Stimulated activated CD4-positive, alpha-beta T cell treated with anti-CD3 and anti-CD28 coated beads, TNF-alpha, amount 100 ng/mL, for 4 hours (primary cell): ENCODE results near the gene DEGS2.

ENCODE experiments used
- DNase-seq, 3 experiments: peaks; one replicate each; pipeline ENCODE4 v3.0.0-alpha.2; 2020; ENCODE audit warnings: low read depth in 3 of 3

Gene DEGS2

DNA sequence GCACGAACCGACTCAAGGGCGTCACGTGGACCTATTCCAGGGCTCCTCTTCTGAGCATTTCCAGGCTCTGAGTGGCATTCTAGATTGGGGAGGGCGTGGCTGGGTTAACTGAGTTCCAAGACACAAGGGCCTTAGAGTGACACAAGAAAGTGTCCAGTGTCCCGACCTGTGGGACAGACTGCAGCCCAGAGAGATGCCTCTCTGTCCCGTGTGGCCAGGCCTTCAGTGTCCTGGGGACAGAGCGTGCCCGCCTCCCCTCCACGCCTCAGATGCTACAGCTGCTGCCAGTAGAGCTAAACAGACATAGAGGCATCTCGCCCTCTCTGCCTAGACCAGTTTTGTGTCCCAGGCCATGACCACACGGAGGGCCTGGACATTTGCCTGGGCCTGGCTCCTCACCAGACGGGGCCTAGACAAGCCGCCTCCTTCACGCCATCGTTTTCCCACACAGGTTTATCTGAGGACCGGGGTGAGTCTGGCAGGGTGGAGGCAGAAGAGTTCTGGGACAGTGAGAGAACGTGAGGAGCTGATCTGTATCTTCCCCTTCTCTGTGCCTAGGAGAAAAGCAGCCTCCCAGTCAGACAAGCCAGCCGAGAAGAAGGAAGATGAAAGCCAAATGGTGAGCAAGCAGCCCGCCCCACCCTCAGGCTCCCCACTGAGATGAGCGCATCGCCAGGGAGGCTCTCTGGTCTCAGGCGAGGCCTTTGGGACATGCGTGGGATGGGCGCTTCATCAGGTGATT is 27.1 kb downstream of the DEGS2 start:
- no peak for DNase-seq

DNA sequence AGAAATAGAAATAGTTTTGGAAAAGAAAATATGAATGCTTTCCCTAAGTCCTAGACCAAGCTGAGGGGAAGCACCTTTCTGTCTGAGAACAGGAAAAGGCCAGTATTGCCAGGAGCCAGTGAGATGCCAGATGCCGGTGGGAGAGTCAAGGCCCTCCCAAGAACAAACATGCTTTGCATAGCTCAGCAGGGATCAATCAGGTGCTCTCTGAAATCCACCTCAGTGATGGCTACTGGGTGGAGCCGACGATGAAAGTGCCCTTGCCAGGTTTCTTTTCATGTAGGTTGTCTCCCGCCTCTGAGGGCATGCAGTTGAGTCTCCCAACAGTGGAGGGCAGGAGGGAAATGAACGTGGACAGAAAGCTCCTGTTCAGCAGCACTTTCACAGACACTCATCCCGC is 28.3 kb downstream of the DEGS2 start:
- no peak for DNase-seq

DNA sequence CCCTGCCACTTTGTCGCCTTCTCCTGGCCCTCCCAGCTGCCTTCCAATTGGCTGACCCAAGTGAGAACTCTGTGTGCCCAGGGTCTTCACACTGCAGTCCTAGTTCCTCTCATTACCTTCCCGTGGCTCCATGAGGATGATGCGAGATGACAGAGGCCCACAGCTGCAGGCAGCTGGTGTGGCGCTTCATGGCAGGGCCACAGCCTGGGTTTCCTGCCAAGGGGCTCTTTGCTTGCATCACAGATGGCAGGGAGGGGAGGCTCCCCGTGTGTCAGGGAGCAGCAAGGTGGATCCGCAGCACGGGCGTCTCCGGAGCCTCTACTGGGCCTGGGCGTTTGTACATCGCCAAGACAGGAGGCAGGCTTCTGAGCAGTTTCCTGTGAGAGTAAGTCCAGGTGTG is 28.9 kb downstream of the DEGS2 start:
- DNase-seq = no peak

DNA sequence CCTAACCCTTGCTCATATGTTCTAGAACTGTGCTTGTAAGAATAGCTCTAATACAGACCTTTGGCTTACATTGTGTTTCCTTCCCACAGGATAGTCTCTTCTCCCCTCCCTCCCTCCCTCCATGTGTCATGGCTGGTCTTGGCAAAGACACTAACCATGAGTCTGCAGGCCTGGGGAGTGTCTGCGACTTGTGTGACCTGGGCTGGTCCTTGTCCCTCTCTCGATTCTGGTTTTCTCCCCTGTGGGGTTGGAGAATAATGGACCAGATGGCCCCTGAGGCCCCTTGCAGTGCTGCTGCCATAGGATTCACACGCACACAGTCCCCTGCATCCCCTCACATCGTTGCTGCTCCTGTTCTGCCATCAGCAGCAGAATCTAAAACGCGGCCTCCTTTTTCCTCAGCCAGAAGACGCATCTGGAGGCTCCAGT is 30.3 kb downstream of the DEGS2 start:
- DNase-seq = no peak

DNA sequence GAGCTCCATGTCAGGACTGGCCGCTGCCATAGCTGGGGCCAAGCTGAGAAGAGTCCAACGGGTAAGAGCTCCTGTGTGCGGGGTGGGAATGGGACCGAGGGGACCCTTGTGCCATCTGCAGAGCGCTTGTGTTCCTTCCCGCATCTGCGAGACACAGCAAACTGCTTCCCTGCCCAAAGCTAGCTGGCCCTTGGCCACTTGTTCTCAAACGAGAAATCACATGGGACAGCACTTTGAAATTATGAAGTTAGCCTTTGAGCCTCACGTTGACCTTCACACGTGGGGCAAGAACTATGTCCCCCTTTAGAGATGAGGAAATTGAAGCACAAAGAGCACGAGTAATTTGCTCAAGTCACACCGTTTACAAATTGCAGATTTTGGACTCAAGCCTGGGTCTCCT is 30.8 kb downstream of the DEGS2 start:
- DNase-seq = no peak

DNA sequence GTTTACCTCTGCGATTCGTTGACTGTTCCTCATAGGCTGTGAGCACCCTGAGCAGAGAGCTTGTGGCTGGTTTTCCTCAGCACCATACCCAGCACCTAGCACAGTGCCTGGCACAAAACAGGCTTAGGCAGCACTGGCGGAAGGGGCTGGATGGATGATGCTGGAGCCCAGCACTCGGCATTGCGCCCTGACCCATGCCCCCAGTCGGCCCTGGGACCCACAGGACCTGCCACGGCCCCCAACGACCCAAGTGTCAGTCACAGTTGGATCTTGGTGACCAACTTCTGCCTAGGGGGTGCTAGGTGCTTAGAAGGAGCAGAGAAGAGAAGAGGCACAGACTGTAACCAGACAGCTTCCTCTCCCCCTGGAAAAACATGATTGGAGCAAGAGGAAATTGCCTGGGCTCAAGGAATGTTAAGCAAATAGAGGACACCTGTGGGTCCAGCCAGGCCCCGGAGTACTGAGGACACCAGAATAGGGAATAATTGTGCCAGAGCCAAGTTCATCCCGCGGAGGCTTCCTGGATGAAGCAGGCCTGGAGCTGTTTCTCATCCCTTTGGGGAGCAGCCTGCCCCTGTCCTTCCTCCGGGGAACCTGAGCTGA is 31.5 kb downstream of the DEGS2 start:
- no peak for DNase-seq

DNA sequence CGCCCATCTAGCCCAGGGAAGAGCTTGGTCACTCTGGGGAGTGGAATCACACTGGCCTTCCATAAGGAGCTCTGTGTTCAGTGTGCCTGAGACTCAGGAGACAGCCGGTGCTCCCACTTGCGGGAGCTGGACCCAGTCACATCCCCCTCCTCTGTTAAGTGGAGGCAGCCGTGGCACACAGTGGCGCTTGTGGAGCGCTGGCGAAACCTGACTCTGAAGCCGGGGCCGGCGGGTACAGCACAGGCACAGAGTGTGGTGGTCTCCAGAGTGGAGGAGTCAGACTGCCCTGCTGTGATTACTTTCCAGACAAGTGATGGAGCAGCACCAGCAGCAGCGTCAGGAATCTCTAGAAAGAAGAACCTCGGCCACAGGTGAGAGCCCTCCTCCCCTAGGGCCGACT is 33.0 kb downstream of the DEGS2 start:
- no peak for DNase-seq

DNA sequence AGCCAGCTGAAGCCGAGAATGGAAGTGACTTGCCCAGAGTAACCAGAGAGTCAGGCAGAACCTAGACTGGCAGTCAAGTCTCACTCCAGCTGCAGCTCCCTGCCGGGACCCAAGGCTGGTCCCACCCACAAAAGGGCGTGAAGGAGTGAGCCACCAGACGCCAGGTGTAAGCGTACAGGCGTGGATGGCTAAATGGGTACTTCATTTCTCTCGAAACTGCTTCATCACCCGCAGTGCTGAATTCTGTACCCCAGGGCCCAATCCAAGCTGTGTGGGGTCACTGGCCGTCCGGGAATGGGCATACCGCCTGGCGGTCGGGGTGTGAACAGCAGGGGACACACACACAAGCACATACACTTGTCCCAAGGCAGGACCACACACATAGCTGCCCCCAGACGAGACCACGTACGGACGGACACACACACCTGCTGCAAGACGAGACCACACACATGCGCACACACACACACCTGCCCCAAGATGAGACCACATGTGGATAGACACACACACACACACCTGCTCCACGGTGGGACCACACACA is 34.8 kb downstream of the DEGS2 start:
- DNase-seq = no peak

DNA sequence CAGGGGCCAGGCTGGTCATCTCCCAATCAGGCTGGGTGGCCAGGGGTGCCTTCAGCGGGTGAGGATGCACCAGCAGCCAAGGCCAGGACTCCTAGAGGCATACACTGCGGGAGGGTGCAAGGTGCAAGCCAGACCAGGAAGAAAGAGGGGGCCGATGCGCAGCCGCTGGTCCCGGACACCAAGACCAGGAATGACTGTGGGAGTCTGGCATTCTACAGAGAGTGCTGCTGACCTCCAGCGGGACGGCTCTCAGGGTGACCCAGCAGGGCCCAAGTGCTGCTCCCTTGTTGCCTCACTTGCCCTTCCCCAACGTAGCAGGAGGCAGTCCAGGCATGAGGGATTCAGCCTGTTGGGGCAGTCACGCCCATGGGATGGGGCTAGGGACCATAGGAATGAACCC is 35.8 kb downstream of the DEGS2 start:
- no peak for DNase-seq

DNA sequence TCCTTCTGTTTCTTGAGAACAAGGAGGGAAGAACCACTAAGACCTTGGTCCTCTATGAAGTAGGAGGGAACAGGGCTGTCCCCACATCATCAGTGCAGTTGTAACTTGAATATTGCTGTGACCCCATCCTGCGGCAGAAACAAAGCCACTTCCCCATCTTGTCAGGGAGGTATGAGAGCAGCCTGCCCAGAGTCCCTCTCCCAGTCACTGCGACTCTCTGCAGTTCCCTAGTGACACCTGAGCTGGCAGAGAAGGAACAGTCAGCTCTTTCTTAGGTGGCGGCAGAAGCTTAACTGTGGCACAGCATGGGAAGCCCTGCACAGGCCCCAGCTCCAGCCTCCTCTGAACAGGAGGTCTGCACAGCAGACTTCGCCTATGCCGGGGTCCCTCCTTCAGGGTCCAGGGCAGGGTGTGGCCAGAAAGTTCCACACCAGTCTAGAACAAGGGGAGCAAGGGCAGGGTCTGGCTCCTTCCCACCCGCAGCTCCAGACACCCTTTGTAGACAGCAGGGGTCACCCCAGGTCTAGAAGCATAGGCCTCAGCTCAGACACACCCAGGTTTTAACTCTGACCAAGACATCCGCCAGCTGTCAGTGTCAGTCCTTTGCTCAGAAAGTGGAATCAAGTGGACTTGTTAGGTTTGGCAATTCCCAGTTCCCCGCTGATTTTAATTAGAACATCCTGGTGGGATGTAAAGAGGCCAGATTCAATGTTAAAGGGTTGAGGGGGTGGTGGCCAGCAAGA is 36.8 kb downstream of the DEGS2 start:
- no peak for DNase-seq

DNA sequence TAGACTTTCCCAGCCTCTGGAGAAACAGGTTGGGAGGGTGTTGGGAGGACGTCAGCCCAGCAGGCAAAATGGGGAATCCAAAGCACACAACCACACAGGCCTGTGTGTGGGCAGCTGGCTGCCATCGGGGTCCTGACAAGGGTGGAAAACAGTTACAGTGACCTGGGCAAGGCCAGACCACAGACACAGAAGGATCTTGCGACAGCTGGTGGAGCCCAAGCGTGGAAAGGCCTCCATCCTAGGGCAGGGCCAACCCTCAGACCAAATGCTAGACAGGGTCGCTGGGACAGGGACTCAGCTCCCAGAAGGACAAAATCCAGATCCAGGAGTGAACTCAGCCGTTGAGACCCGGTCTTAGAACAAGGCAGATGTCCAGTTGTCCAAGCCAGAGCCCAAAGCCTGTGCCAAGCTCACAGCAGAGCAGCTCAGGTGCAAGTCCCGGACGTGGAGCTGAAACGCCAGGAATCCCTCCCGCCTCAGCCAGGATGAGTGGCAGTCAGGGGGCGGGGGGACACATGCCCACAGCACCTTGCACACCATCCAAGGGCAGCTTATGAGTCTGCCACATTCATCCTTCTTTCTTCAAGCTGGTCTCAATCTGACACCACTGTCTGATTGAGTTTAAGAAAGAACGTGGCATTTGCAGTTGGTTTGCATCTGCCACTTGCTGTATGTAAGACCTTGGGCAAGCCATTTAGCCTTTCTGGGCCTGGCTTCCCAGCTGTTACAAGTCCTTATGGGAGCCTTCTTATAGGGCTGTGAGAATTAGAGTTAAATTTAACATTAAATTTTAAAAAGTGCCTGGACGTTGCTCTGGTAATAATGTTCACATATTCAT is 37.6 kb downstream of the DEGS2 start:
- no peak for DNase-seq

DNA sequence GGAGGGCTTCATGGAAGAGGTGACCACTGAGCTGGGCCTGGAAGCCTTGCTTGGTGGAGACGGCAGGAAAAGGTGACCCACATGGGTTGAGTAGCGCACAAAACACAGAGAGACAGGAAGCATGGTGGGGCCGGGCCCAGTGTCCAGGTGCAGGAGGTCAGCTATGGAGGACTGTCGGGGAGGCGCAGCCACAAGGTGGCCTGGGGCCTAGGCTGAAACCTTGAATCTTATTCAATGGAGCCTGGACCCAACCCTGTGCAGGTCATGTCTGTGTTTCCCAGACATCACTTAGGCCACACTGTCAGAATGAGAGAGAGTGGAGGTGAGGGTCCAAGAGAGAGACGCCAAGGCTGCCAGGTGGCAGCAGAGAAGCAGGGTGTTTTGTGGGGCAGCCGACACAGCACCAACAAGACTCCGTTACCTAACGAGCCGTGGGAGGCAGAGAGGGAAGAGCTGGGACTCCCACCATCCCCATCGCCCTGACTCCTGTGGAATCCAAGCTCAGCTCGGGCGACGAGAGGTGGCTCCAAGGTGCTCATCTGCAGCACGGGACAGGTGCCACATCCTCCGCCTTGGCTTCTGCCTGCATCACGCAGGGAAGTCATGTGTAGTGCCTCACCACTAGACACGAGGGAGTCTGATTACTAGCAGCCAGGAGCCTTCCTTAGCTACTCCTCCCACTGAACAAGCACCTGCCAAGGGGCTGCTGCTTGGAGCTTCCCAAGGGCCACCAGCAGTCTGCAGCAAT is 38.7 kb downstream of the DEGS2 start:
- no peak for DNase-seq

DNA sequence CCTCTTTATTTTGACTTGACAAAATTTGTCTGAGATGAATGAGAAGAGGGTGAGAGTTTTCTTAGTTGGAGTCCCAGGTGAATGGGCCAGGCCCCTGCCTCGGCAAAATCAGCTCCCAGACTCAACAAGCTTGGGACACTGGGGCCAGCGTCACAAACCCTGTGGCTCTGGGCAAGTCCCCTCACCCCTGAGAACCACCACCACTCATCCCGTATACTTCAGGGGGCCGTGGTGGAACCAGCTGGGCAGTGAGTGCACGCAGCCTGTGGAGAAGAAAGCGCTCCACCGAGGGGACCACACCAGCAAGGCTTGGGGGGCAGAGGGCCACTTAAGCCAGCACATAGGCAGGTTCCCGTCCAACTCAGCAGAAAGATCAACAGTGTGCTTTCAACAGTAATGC is 40.2 kb downstream of the DEGS2 start:
- no peak for DNase-seq

DNA sequence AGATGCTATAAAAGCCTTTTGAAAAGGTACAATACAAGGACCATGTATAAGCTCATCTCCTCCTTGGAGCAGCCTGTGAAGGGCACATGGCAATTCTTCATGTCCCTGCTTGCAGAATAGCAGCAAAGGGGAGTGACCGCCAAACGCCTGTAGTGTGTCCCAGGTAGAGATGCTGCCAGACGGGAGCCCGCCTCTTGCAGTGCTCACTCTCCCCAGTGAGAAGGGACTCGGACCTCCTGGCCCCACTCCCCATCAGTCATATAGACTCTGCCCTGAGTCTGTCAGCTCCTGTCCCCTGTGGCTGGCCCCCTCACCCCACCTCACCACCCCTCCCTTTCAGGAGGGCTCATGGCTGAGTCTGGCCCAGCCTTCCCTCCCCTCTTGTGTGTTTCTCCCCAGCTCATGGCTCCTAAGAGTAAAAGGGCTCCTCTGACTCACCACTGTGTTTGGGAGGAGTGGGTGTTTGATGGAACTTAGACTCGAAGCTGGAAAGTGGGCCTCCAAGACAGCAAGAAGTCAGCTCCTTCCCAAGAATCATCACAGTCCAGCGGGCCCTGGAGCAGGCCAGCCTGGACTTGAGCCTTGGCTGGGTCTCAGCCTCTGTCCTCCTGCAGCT is 40.9 kb downstream of the DEGS2 start:
- no peak for DNase-seq

DNA sequence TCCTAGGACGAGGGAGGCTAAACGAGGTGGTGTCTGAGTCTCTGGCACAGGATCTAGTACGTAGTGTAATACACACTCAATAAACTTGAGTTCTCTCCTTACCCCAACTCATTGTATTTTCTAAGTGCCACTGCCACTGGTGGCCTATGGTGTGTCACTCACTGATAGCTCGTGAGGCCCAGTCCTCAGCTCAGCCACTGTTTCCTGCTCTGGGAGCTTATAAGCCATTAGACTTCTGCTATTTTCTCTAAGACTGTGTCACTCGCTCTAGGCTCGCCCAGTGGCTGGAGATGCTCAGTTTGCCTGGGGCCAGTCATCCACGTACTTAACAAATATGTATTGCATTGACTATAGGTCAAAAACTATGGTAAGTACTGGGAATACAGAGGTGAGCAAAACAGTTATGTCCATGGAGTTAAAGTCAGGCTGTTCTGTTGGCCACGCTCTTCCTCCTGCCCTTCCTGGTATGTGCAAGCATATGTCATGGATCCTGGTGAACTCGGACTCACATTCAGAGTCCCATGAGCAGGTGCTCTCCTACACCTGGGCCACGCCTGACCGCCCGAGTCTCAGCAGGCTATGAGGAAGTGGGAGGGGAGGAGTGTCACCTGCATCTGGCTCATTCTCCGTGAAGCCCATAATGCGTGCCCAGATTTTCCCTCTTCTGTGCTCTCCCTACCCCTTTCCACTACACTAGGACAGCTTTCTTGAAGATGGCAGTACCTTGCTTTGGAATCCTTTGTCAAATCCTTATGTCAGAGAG is 41.6 kb downstream of the DEGS2 start:
- DNase-seq = no peak

DNA sequence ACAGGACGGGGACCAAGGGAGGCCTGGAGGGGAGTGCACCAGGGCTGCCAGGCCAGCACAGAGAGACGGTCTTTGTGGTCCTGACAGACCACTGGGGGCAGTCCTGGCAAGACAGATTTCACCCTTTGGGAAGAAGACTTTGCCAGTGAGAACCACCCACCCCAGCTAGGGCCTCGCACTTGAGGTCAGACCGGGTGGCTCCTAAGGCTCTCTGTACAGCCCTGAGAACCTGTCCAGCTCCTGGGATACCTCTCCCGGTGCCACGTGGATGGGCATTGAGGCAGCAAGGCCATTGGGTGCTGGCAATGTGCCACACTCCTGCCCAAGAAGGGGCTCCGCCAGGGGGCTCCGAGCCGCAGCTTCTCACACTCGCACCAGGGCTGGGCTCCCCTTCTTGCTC is 42.4 kb downstream of the DEGS2 start:
- DNase-seq = no peak

DNA sequence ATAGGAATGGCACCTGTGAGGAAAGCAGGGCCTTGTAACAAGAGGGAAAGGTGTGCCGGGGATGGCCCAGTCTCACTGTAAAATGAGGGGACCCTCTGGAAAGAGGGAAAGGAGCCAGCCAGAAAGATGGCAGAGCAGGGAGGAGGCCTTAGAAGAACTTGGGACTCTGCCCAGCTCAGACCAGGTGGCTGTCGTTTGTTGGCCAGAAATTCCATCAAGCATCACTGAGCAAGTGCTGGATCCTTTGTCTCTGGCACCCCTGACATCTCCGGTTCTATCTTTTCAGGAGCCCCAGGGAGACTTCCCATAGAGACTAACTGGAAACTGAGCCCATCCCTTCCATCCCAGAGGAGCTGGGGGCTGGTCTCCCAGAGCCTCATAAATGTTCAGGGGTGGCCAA is 43.3 kb downstream of the DEGS2 start:
- DNase-seq = no peak

DNA sequence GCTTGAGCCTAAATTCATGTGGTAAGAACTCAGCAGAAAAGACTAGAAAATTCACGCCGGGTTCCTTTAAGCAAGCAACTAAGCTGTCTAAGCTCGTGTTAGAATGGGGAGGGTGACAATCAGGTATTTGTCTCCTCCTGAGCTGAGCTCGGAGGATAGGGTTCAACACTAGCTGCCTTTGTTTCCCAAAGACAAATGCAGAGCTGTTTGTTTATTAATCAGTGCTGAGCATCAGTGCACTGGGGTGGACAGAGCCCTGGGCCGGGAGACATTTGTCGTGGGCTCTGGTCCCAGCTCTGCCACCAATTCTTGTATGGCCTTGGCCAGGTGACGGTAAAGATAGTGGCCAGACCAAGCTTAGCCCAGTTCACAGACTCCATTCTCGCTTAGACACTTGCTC is 43.7 kb downstream of the DEGS2 start:
- DNase-seq = no peak

DNA sequence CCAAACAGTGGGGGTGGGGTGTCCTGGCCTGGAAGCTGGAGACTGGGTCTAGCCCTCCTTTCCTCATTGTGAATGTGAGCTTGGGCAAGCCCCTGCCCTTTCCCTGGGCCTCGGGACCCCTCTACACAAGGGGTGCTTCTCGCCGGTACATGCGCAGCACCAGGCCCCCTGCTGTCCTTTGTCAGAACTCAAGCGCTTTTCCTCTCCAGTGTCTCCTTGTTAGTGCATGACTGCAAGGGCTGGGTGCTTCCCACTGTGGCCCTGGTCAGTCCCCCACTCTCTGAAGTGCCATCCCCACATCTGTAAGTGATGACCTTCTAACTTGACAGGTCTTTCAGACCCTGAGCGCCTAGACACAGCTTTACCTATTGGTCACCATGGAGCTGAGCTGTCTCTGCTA is 44.2 kb downstream of the DEGS2 start:
- DNase-seq = no peak
